C4-2B (cell line): Measurements from ENCODE around the gene KIR2DL3.
"Not testable (repeated sequence)": the region's sequence is repeated elsewhere in the genome, so short reads cannot be mapped to it uniquely, and the experiment has no call there.

Experiments used
- H3K27ac ChIP-seq: fragments of 450-650 bp; 2 replicates; pipeline ENCODE4 v1.5.1; 2017
- CTCF ChIP-seq: fragments of 450-650 bp; conservative IDR thresholded peaks from 2 replicates; pipeline ENCODE4 v1.5.1; 2017; ENCODE audit warnings: mild to moderate bottlenecking
- ZFX ChIP-seq: fragments of 450-650 bp; IDR thresholded peaks from 2 replicates; pipeline ENCODE4 v1.6.1; 2017

Gene KIR2DL3

GRCh38 chr19:54728167-54728566 lies 10.1 kb upstream of the KIR2DL3 start:
- TF ChIP-seq CTCF (no peak), ZFX (no peak)
- no peak overlapping the region for H3K27ac ChIP-seq

GRCh38 chr19:54729416-54730188 lies 8.7 kb upstream of the KIR2DL3 start:
- no peak overlapping the region for H3K27ac ChIP-seq
- TF ChIP-seq ZFX (no peak), CTCF (no peak)

- TF ChIP-seq ZFX (no peak), CTCF (no peak)
- no peak overlapping the region for H3K27ac ChIP-seq
These were observed 7.1 kb upstream of the KIR2DL3 start for GRCh38 chr19:54731191-54731590.

- H3K27ac ChIP-seq: no peak overlapping the region
- no peak for TF ChIP-seq CTCF
- no peak for TF ChIP-seq ZFX
These were observed 402 bp downstream of the KIR2DL3 start for GRCh38 chr19:54738715-54739114.

- H3K27ac ChIP-seq: no peak overlapping the region
- TF ChIP-seq ZFX (no peak), CTCF (no peak)
These were observed 1.5 kb downstream of the KIR2DL3 start for GRCh38 chr19:54739587-54740497.

- not testable (repeated sequence) for H3K27ac ChIP-seq
These were observed 3.6 kb downstream of the KIR2DL3 start for GRCh38 chr19:54741950-54742349.

GRCh38 chr19:54744080-54744479 lies 5.8 kb downstream of the KIR2DL3 start:
- not testable (repeated sequence) for H3K27ac ChIP-seq

- not testable (repeated sequence) for H3K27ac ChIP-seq
These were observed 9.5 kb downstream of the KIR2DL3 start for GRCh38 chr19:54747614-54748322.

GRCh38 chr19:54750276-54750675 lies 12.0 kb downstream of the KIR2DL3 start:
- H3K27ac ChIP-seq: not testable (repeated sequence)

- H3K27ac ChIP-seq: not testable (repeated sequence)
These were observed 18.1 kb downstream of the KIR2DL3 start for GRCh38 chr19:54756204-54757110.

GRCh38 chr19:54758577-54758976 lies 20.3 kb downstream of the KIR2DL3 start:
- H3K27ac ChIP-seq: not testable (repeated sequence)

- H3K27ac ChIP-seq: not testable (repeated sequence)
These were observed 25.9 kb downstream of the KIR2DL3 start for GRCh38 chr19:54764219-54764618.

GRCh38 chr19:54766464-54766863 lies 28.2 kb downstream of the KIR2DL3 start:
- not testable (repeated sequence) for H3K27ac ChIP-seq
